ENCODE measurements around the gene FBXW5.

DNA sequence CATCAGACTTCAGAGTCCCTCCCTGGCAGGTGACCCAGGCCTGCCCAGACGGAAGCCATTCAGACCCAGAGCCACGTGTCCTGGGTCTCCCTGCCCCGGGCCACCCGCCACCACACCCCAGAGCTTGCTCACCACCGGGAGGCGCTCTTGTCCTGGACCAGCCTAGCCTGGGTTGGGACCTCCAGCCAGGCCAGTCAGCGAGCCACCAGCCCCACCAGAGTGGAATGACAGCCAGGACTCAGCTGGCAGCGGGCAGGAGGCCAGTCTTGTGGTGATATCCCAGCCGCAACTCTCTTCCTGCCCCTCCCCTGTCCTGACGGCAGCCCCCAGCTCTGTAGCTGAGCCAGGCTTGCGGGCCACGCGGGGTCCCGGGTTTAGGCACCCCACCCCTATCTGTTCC, 31.1 kb upstream of the FBXW5 start:
- TF ChIP-seq CTCF (IDR thresholded peaks at IDR 0.05) (no peak), POLR2A (IDR thresholded peaks at IDR 0.05) (no peak)

All from uterus (tissue), 2 donors.